DOHH2 (cell line): Measurements from ENCODE around the gene CNTN2.

Source experiments
- EZH2phosphoT487 ChIP-seq: fragments of 200-600 bp; sonication (generic); IDR thresholded peaks from 2 replicates; pipeline ENCODE4 v1.6.1; 2017; ENCODE audit warnings: borderline replicate concordance, mild to moderate bottlenecking, antibody characterized with exemption, low read length, moderate library complexity, mixed read lengths
- TF ChIP-seq, protein P1 (sequence below): fragments of 200-600 bp; sonication (generic); IDR thresholded peaks from one replicate; pipeline ENCODE4 v1.5.1; 2014; ENCODE audit warnings: antibody characterized with exemption, mild to moderate bottlenecking, low read depth, low read length; ENCODE audit not compliant: poor library complexity, severe bottlenecking

DNA sequence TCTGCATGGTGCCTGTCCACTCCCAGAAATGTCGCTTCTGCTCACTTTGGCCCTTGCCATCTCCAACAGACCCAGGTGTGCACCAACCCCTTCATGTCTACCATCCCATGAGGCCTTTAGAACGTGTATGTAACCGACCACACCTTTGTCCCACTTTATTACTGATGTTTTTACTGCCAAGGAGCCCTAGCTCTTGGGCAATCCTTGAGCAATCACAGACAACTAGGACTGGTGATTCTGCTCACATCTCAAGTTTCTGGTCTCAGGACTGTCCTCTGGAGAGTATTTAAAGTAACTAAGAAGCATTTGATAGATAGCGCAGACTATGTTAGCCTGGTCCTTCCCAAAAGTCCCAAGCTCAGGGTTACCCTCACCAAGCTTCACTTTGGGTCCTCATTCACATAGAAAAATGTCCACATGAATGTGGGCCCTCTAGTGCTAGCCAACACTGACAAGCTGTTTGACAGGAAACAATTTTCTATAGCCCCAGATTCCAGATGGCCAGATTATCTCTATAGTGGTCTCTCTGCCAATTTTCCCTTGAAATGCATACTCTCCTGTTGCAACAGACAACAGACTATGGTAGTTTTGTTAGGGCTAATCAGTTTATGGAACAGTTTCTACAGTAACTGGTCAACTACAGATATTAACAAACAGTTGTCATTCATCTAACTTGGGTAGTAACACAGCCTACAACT, 48.2 kb downstream of the CNTN2 start:
- TF ChIP-seq, protein P1, sequence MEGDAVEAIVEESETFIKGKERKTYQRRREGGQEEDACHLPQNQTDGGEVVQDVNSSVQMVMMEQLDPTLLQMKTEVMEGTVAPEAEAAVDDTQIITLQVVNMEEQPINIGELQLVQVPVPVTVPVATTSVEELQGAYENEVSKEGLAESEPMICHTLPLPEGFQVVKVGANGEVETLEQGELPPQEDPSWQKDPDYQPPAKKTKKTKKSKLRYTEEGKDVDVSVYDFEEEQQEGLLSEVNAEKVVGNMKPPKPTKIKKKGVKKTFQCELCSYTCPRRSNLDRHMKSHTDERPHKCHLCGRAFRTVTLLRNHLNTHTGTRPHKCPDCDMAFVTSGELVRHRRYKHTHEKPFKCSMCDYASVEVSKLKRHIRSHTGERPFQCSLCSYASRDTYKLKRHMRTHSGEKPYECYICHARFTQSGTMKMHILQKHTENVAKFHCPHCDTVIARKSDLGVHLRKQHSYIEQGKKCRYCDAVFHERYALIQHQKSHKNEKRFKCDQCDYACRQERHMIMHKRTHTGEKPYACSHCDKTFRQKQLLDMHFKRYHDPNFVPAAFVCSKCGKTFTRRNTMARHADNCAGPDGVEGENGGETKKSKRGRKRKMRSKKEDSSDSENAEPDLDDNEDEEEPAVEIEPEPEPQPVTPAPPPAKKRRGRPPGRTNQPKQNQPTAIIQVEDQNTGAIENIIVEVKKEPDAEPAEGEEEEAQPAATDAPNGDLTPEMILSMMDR: no peak
- no peak for TF ChIP-seq EZH2phosphoT487
